Measurements from ENCODE around the gene DOK3.

DNA sequence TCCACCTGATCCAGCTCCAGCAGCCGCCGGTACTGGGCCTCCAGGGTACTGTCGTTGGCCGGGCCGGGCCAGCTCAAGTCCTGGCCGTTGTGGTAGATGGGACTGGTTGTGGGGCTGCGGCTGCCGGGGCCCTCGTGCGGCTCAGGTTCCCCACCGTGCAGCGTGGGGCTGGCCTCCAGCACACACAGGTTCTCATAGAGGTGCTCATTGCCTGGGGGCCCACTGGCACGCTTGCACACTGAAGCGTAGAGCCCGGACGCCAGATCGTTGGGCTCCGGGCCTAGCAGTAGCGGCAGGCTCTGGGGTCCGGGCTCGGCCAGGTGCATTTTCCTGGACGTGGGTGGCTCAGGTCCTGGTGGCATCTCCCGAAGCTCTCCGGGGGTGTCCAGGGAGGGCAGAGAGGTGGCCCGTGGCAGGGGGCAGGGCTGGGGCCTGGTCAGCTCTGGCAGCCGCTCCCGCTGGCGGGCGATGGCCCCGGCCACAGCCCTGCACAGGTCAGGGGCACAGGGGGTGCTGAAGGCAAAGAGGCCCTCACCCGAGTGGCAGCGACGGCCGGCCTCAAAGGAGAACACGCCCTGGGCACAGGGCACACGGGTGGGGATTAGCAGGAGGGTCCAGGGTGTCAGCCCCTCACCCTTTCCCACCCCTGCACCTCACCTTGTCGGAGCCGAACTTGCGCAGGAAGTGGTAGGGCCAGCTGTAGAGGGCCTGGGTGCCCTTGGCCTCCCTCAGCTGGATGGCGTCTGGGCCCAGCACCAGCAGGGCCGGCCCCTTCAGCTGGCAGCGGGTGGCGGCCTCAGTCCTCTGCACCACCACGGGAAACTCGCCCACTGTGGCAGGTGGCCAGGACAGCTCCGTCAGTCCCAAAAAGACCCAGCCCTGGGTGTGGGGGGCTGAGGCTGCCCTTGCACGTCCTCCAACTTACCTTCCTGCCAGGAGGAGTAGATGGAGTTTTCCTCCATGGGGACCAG lies 5.3 kb downstream of the DOK3 start:
- TF ChIP-seq, protein P1, sequence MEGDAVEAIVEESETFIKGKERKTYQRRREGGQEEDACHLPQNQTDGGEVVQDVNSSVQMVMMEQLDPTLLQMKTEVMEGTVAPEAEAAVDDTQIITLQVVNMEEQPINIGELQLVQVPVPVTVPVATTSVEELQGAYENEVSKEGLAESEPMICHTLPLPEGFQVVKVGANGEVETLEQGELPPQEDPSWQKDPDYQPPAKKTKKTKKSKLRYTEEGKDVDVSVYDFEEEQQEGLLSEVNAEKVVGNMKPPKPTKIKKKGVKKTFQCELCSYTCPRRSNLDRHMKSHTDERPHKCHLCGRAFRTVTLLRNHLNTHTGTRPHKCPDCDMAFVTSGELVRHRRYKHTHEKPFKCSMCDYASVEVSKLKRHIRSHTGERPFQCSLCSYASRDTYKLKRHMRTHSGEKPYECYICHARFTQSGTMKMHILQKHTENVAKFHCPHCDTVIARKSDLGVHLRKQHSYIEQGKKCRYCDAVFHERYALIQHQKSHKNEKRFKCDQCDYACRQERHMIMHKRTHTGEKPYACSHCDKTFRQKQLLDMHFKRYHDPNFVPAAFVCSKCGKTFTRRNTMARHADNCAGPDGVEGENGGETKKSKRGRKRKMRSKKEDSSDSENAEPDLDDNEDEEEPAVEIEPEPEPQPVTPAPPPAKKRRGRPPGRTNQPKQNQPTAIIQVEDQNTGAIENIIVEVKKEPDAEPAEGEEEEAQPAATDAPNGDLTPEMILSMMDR (IDR thresholded peaks at IDR 0.05), result no peak
- no peak for TF ChIP-seq POLR2A (IDR thresholded peaks at IDR 0.05)
